Panc1 (cell line): ENCODE results near the gene ABHD14A. TPM values are rescaled to one million over a fixed set of nuclear protein-coding genes. Genes with fewer than 3 reads are reported as not detected.

Source experiments
- ATAC-seq: fragments of 200-7000 bp; cut with Tn5 transposase; 2 replicates; pipeline ENCODE4 v1.9.1; 2020; ENCODE audit warnings: mild to moderate bottlenecking, moderate library complexity
- BruUV-seq: library from RNA; stranded (reverse); fragments of 400-500 nt; replicated peaks from 2 replicates; lab custom pipeline; 2021; lab: Mats Ljungman, UMichigan
- CTCF ChIA-PET: fragments of 300-600 bp; sonication (Branson Sonifier 250); formaldehyde crosslinking; loops from one replicate; lab custom pipeline; 2022; ENCODE audit warnings: antibody characterized with exemption; lab: Charles Lee
- POLR2A ChIA-PET: fragments of 300-600 bp; sonication (Branson Sonifier 250); formaldehyde crosslinking; loops from one replicate; lab custom pipeline; 2022; ENCODE audit warnings: antibody characterized with exemption; lab: Charles Lee
- DNase-seq: peaks from one replicate; pipeline ENCODE4 v3.0.0-alpha.2; 2010; ENCODE audit warnings: low read depth, low spot score
- H3K27ac ChIP-seq: 2 replicates; pipeline ENCODE4 v1.5.1; 2011; ENCODE audit warnings: mild to moderate bottlenecking, low read length, inconsistent platforms
- H3K27me3 ChIP-seq: fragments of 200-500 bp; sonication (Bioruptor generic); 2 replicates; pipeline ENCODE4 v1.6.0; 2014; ENCODE audit warnings: low read length, inconsistent platforms; ENCODE audit not compliant: control insufficient read depth, insufficient read depth
- H3K36me3 ChIP-seq: fragments of 200-500 bp; sonication (Bioruptor generic); 2 replicates; pipeline ENCODE4 v1.5.1; 2014; ENCODE audit warnings: inconsistent platforms, mild to moderate bottlenecking, low read length, moderate library complexity; ENCODE audit not compliant: control insufficient read depth, insufficient read depth
- H3K4me1 ChIP-seq: 2 replicates; pipeline ENCODE4 v1.5.1; 2011; ENCODE audit warnings: inconsistent platforms, mild to moderate bottlenecking, low read length, moderate library complexity; ENCODE audit not compliant: control insufficient read depth, insufficient read depth
- H3K4me3 ChIP-seq, 2 experiments: 2 replicates each; pipeline ENCODE4 v1.5.1; 2011 to 2012; ENCODE audit warnings: low read depth in 2 of 2, low read length in 2 of 2, mild to moderate bottlenecking in 2 of 2, inconsistent platforms in 1 of 2, moderate library complexity in 1 of 2
- H3K9me3 ChIP-seq: fragments of 200-500 bp; sonication (Bioruptor generic); 2 replicates; pipeline ENCODE4 v1.5.1; 2014; ENCODE audit warnings: low read depth, mild to moderate bottlenecking, inconsistent platforms, low read length, moderate library complexity; ENCODE audit not compliant: control insufficient read depth, insufficient read depth
- CTCF ChIP-seq: fragments of 450-650 bp; IDR thresholded peaks from 2 replicates; pipeline ENCODE4 v1.5.1; 2017; ENCODE audit warnings: mild to moderate bottlenecking
- POLR2AphosphoS5 ChIP-seq: IDR thresholded peaks from 2 replicates; pipeline ENCODE4 v1.6.1; 2012; ENCODE audit warnings: mild to moderate bottlenecking, low read depth, low read length, moderate library complexity
- REST ChIP-seq, 2 experiments: IDR thresholded peaks; 2 replicates each; pipeline ENCODE4 v1.6.1; 2011 to 2012; ENCODE audit warnings: low read depth in 2 of 2, control low read depth in 1 of 2, low read length in 1 of 2, mild to moderate bottlenecking in 1 of 2, moderate library complexity in 1 of 2; ENCODE audit not compliant: insufficient read depth in 1 of 2
- SIN3A ChIP-seq: IDR thresholded peaks from 2 replicates; pipeline ENCODE4 v1.6.1; 2012; ENCODE audit warnings: low read depth, mild to moderate bottlenecking, low read length, moderate library complexity, borderline replicate concordance; ENCODE audit not compliant: insufficient read depth
- TCF7L2 ChIP-seq: IDR thresholded peaks from 2 replicates; pipeline ENCODE4 v1.6.1; 2011; ENCODE audit warnings: mild to moderate bottlenecking, low read depth, low read length, inconsistent platforms
- in situ Hi-C: cut with HindIII; loops from 2 replicates; pipeline ENCODE4 v1.10.0; 2016; ENCODE audit warnings: low sequenced_read_pairs, low pct_unique_long_range_greater_than_20kb
- intact Hi-C: fragments of 100-400 bp; cut with micrococcal nuclease; formaldehyde crosslinking; loops from one replicate; pipeline ENCODE4 v1.10.0; 2022; ENCODE audit not compliant: unreplicated experiment
- total RNA-seq: library from RNA; stranded (reverse); gene quantifications from one replicate; pipeline ENCODE4 v1.2.1, GENCODE V29; 2021; ENCODE audit not compliant: unreplicated experiment

ABHD14A gene
- total RNA-seq, 1 experiment from 2014 or later, result 11.3 TPM

- no peaks in the 10 kb centered on the region for H3K36me3 ChIP-seq
- no peak overlapping the region for H3K27ac ChIP-seq
Measured at GRCh38 chr3:52023101-52023770, 48.4 kb downstream of the ABHD14A start.

More at GRCh38 chr3:52023101-52023770, 48.4 kb downstream of the ABHD14A start:
- DNase-seq (no peak), ATAC-seq (no peak)
- H3K9me3 ChIP-seq, result no peaks in the 10 kb centered on the region
- CTCF ChIA-PET, result no interaction called here
- in situ Hi-C loops, result no loop called here
- no TSS peak for BruUV-seq
- intact Hi-C loops, result no loop called here
- H3K4me3 ChIP-seq, result no peak overlapping the region
- no peaks in the 10 kb centered on the region for H3K4me1 ChIP-seq
- no peaks in the 10 kb centered on the region for H3K27me3 ChIP-seq
- TF ChIP-seq REST (IDR thresholded peaks at IDR 0.05; ENCODE audit: insufficient read depth in 1 of 2, low read depth in 2 of 2, low read length in 1 of 2) (no peak), SIN3A (no peak), CTCF (no peak), POLR2AphosphoS5 (no peak), TCF7L2 (no peak)
- POLR2A ChIA-PET, result interaction anchor here (0.5 to 0.6 kb wide), 2 partner anchors 11 to 111 kb away, joined by 3 to 5 read pairs; no protein-coding TSS in a partner anchor
